IMR-90 (cell line): ENCODE data around the gene WASF3. TPM values are rescaled to one million over a fixed set of nuclear protein-coding genes. Genes with fewer than 3 reads are reported as not detected.

Experiments
- ATAC-seq: fragments of 200-7000 bp; cut with Tn5 transposase; 2 replicates; pipeline ENCODE4 v1.9.1; 2020; ENCODE audit warnings: low read depth, mild to moderate bottlenecking, moderate library complexity
- BruUV-seq: library from RNA; stranded (reverse); fragments of 400-500 nt; replicated peaks from 2 replicates; lab custom pipeline; 2021; lab: Mats Ljungman, UMichigan
- CTCF ChIA-PET: fragments of 300-600 bp; formaldehyde crosslinking; extraction: SDS; loops from one replicate; lab custom pipeline; 2021; ENCODE audit warnings: antibody characterized with exemption; lab: Yijun Ruan, JAX
- POLR2A ChIA-PET: fragments of 300-600 bp; sonication (Branson Sonifier 250); formaldehyde crosslinking; loops from one replicate; lab custom pipeline; 2022; ENCODE audit warnings: antibody characterized with exemption; ENCODE audit not compliant: unreplicated experiment; lab: Charles Lee
- DNase-seq: peaks from one replicate; pipeline ENCODE4 v3.0.0; 2013
- H2AFZ ChIP-seq: replicated peaks from 2 replicates; pipeline ENCODE3; 2013; ENCODE audit warnings: low read length, mild to moderate bottlenecking; ENCODE audit not compliant: poor library complexity
- H2AK5ac ChIP-seq: 2 replicates; pipeline ENCODE4 v1.6.1; 2013; ENCODE audit warnings: low read depth, low read length, inconsistent platforms
- H2AK9ac ChIP-seq: replicated peaks from 2 replicates; pipeline ENCODE3; 2013; ENCODE audit warnings: mild to moderate bottlenecking, low read depth, low read length, moderate library complexity; ENCODE audit not compliant: poor library complexity
- H2BK120ac ChIP-seq: 2 replicates; pipeline ENCODE4 v1.6.1; 2013; ENCODE audit warnings: low read depth, low read length, inconsistent platforms
- H2BK15ac ChIP-seq: 3 replicates; pipeline ENCODE4 v1.6.1; 2013; ENCODE audit warnings: low read depth, low read length, inconsistent platforms
- H2BK20ac ChIP-seq: 2 replicates; pipeline ENCODE4 v1.6.1; 2013; ENCODE audit warnings: low read depth, mild to moderate bottlenecking, inconsistent platforms, low read length, moderate library complexity
- H2BK5ac ChIP-seq: 2 replicates; pipeline ENCODE4 v1.6.1; 2013; ENCODE audit warnings: mild to moderate bottlenecking, low read depth, low read length, inconsistent platforms; ENCODE audit not compliant: poor library complexity, severe bottlenecking
- H3K14ac ChIP-seq: replicated peaks from 2 replicates; pipeline ENCODE4 v1.6.1; 2013; ENCODE audit warnings: low read depth, low read length, inconsistent platforms
- H3K18ac ChIP-seq: 2 replicates; pipeline ENCODE4 v1.6.1; 2013; ENCODE audit warnings: low read depth, low read length, control low read depth
- H3K23ac ChIP-seq: 2 replicates; pipeline ENCODE4 v1.6.1; 2013; ENCODE audit warnings: low read depth, low read length, inconsistent platforms
- H3K27ac ChIP-seq: 2 replicates; pipeline ENCODE4 v1.5.1; 2013; ENCODE audit warnings: mild to moderate bottlenecking, control low read depth, low read length; ENCODE audit not compliant: insufficient read depth
- H3K27me3 ChIP-seq: 2 replicates; pipeline ENCODE4 v1.6.1; 2013; ENCODE audit warnings: low read length; ENCODE audit not compliant: control insufficient read depth, insufficient read depth
- H3K36me3 ChIP-seq: 2 replicates; pipeline ENCODE4 v1.6.1; 2013; ENCODE audit warnings: low read length, mixed read lengths; ENCODE audit not compliant: control insufficient read depth, insufficient read depth
- H3K4ac ChIP-seq: 2 replicates; pipeline ENCODE4 v1.6.1; 2013; ENCODE audit warnings: low read depth, low read length, inconsistent platforms
- H3K4me1 ChIP-seq: 2 replicates; pipeline ENCODE4 v1.6.1; 2013; ENCODE audit warnings: low read length, mixed read lengths; ENCODE audit not compliant: control insufficient read depth, insufficient read depth
- H3K4me2 ChIP-seq: 2 replicates; pipeline ENCODE4 v1.6.1; 2013; ENCODE audit warnings: low read depth, mild to moderate bottlenecking, control low read depth, low read length, moderate library complexity
- H3K4me3 ChIP-seq: 2 replicates; pipeline ENCODE4 v1.5.1; 2013; ENCODE audit warnings: low read depth, mild to moderate bottlenecking, control low read depth, low read length, moderate library complexity; ENCODE audit not compliant: insufficient read depth
- H3K56ac ChIP-seq: 2 replicates; pipeline ENCODE4 v1.6.1; 2013; ENCODE audit warnings: low read length, inconsistent platforms; ENCODE audit not compliant: insufficient read depth; ENCODE audit errors: extremely low read depth
- H3K79me1 ChIP-seq, 2 experiments: 2 replicates each; pipeline ENCODE4 v1.6.1; 2013; ENCODE audit warnings: low read length in 2 of 2, inconsistent platforms in 1 of 2, low read depth in 1 of 2
- H3K9ac ChIP-seq: 2 replicates; pipeline ENCODE4 v1.6.1; 2013; ENCODE audit warnings: low read depth, low read length, control low read depth
- H3K9me1 ChIP-seq: 2 replicates; pipeline ENCODE4 v1.6.1; 2013; ENCODE audit warnings: low read length, inconsistent platforms; ENCODE audit not compliant: insufficient read depth
- H3K9me3 ChIP-seq: 2 replicates; pipeline ENCODE4 v1.6.1; 2013; ENCODE audit warnings: low read length; ENCODE audit not compliant: control insufficient read depth, insufficient read depth
- H4K20me1 ChIP-seq: 2 replicates; pipeline ENCODE4 v1.6.1; 2013; ENCODE audit warnings: low read length, inconsistent platforms; ENCODE audit not compliant: insufficient read depth
- H4K5ac ChIP-seq: 2 replicates; pipeline ENCODE4 v1.6.1; 2013; ENCODE audit warnings: mild to moderate bottlenecking, low read depth, low read length, control low read depth
- H4K8ac ChIP-seq, 2 experiments: 2 replicates each; pipeline ENCODE4 v1.6.1; 2013; ENCODE audit warnings: low read depth in 2 of 2, low read length in 2 of 2, control low read depth in 1 of 2, inconsistent platforms in 1 of 2
- H4K91ac ChIP-seq: 2 replicates; pipeline ENCODE4 v1.6.1; 2013; ENCODE audit warnings: low read depth, low read length, inconsistent platforms; ENCODE audit not compliant: insufficient read depth
- NFE2L2 ChIP-seq: fragments of 150-350 bp; IDR thresholded peaks from 2 replicates; pipeline ENCODE4 v1.6.1; 2016; ENCODE audit warnings: low read depth, mild to moderate bottlenecking, low read length
- RAD21 ChIP-seq: IDR thresholded peaks from 2 replicates; pipeline ENCODE4 v1.6.1; 2012; ENCODE audit warnings: low read length, improper control_type of control experiment
- WGBS, 2 experiments: methylation state at CpG; one replicate each; pipeline versions ENCODE4 v1.1.5 to v1.1.7; 2013; ENCODE audit warnings: missing lambda C conversion rate in 2 of 2; ENCODE audit not compliant: insufficient read length in 1 of 2; ENCODE audit errors: extremely low coverage in 2 of 2; 5-methylcytosine and 5-hydroxymethylcytosine counted together
- dilution Hi-C: fragments of 300-500 bp; cut with HindIII; formaldehyde crosslinking; loops from one replicate; pipeline ENCODE4 v1.14.3; 2018; ENCODE audit warnings: low sequenced_read_pairs; ENCODE audit not compliant: unreplicated experiment
- in situ Hi-C: fragments of 300-500 bp; cut with MboI; formaldehyde crosslinking; loops from 3 replicates; pipeline ENCODE4 v1.14.3; 2019; ENCODE audit warnings: low sequenced_read_pairs, inconsistent platforms, mixed read lengths
- intact Hi-C: fragments of 100-400 bp; cut with micrococcal nuclease; formaldehyde crosslinking; loops from 2 replicates; pipeline ENCODE4 v1.10.0; 2022
- polyA plus RNA-seq, 3 experiments: library from polyadenylated mRNA; depleted of rRNA; stranded (reverse); fragments of >200 nt; gene quantifications; 2 replicates each; pipeline ENCODE4 v1.2.3, GENCODE V29; 2012; ENCODE audit warnings: low replicate concordance in 1 of 3
- total RNA-seq: library from RNA; depleted of rRNA; stranded (reverse); fragments of >200 nt; gene quantifications from 2 replicates; pipeline ENCODE4 v1.2.3, GENCODE V29; 2012

WASF3 gene
- total and polyA plus RNA-seq, 2 of the 4 experiments (the other 2 are of a cell fraction) = 4.3 to 11.4 TPM

DNA sequence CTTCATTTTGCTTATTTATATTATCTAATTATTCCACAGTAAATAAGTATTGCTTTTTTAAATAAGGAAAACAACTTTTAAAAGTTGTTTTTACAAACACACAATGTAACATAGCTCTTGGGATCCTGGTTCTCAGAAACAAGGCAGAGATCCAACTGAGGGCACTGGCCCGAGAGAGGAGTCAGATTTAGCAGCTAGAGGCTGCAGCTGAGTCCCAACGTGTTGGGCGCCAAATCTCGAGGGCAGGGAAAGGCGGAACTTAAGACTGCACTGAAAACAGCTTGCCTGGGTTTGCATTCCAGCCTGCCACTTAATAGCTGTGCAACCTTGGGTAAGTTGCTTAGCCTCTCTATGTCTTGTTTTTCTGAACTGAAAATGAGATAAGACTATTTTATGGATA, 16.4 kb upstream of the WASF3 start:
- BruUV-seq = no TSS peak
- H3K27me3 ChIP-seq = peaks cover 45% of the 10 kb centered on the region
- no peak overlapping the region for H2AK9ac ChIP-seq
- no peaks in the 10 kb centered on the region for H3K9me1 ChIP-seq
- no peak overlapping the region for H3K9ac ChIP-seq
- no peak overlapping the region for H4K8ac ChIP-seq
- H4K20me1 ChIP-seq = no peaks in the 10 kb centered on the region
- dilution Hi-C loops = no loop called here
- no peak overlapping the region for H3K14ac ChIP-seq
- ATAC-seq (no peak), DNase-seq (no peak)
- no peak overlapping the region; the same call in 1 of the 2 replicates for H3K23ac ChIP-seq
- H3K4ac ChIP-seq = no peak overlapping the region
- CTCF ChIA-PET = interaction anchor here (0.6 kb wide), 2 partner anchors 335 to 752 kb away, joined by 3 to 6 read pairs; no protein-coding TSS in a partner anchor
- H2BK5ac ChIP-seq = no peak overlapping the region
- no peaks in the 10 kb centered on the region for H3K4me1 ChIP-seq
- no peak overlapping the region for H2AK5ac ChIP-seq
- H3K9me3 ChIP-seq = no peaks in the 10 kb centered on the region
- no peak overlapping the region for H3K18ac ChIP-seq
- no peak overlapping the region for H3K4me3 ChIP-seq
- no peak overlapping the region for H3K4me2 ChIP-seq
- no peaks in the 10 kb centered on the region for H3K36me3 ChIP-seq
- H2BK20ac ChIP-seq = no peak overlapping the region
- no peak overlapping the region for H4K91ac ChIP-seq
- TF ChIP-seq RAD21 = no peak
- TF ChIP-seq NFE2L2 = no peak
- no peak overlapping the region for H2AFZ ChIP-seq
- no peak overlapping the region for H2BK15ac ChIP-seq
- H3K79me1 ChIP-seq = no peaks in the 10 kb centered on the region
- intact Hi-C loops = no loop called here
- H4K5ac ChIP-seq = no peak overlapping the region
- H3K56ac ChIP-seq = no peak overlapping the region
- POLR2A ChIA-PET = no interaction called here
- in situ Hi-C loops = no loop called here
- 37% methylated on average over 4 of the region's 5 CpGs; no CpG with 5 or more reads in 1 of the 2 experiments for WGBS, 2 experiments
- no peak overlapping the region for H2BK120ac ChIP-seq
- H3K27ac ChIP-seq = no peak overlapping the region
